Neural cell (in vitro differentiated cells): Measurements from ENCODE around the gene TADA1. TPM values are rescaled to one million over a fixed set of nuclear protein-coding genes. Genes with fewer than 3 reads are reported as not detected.

Experiments used
- H2AFZ ChIP-seq: fragments of 200-600, 300-800 bp; sonication (generic), shearing (Covaris generic); 2 replicates; pipeline ENCODE4 v1.6.0; 2014; ENCODE audit warnings: low read depth, mild to moderate bottlenecking, antibody characterized with exemption, low read length, moderate library complexity
- H3F3A ChIP-seq: fragments of 200-600 bp; shearing (Covaris generic); 2 replicates; pipeline ENCODE4 v1.6.1; 2016; ENCODE audit warnings: mild to moderate bottlenecking, moderate library complexity, mixed read lengths, antibody characterized with exemption, low read length; ENCODE audit not compliant: insufficient read depth, poor library complexity, severe bottlenecking
- H3K27ac ChIP-seq: fragments of 200-600, 300-800 bp; sonication (generic), shearing (Covaris generic); 2 replicates; pipeline ENCODE4 v1.5.1; 2014; ENCODE audit warnings: mild to moderate bottlenecking, low read length, moderate library complexity
- H3K27me3 ChIP-seq: fragments of 300-800, 200-600 bp; sonication (generic), shearing (Covaris generic); 2 replicates; pipeline ENCODE4 v1.6.0; 2014; ENCODE audit warnings: mild to moderate bottlenecking, low read depth, low read length, moderate library complexity; ENCODE audit not compliant: insufficient read depth
- H3K36me3 ChIP-seq: fragments of 300-800, 200-600 bp; sonication (generic), shearing (Covaris generic); 2 replicates; pipeline ENCODE4 v1.5.1; 2014; ENCODE audit warnings: mild to moderate bottlenecking, antibody characterized with exemption, low read length, moderate library complexity; ENCODE audit not compliant: insufficient read depth
- H3K4me2 ChIP-seq: fragments of 300-800, 200-600 bp; sonication (generic), shearing (Covaris generic); 2 replicates; pipeline ENCODE4 v1.6.0; 2014; ENCODE audit warnings: mild to moderate bottlenecking, low read length
- H3K4me3 ChIP-seq: fragments of 300-800, 200-600 bp; sonication (generic), shearing (Covaris generic); 2 replicates; pipeline ENCODE4 v1.5.1; 2014; ENCODE audit warnings: mild to moderate bottlenecking, low read length, moderate library complexity
- H3K79me2 ChIP-seq: fragments of 200-600 bp; shearing (Covaris generic); replicated peaks from 2 replicates; pipeline ENCODE4 v1.6.0; 2014; ENCODE audit warnings: mild to moderate bottlenecking, low read length, moderate library complexity; ENCODE audit not compliant: insufficient read depth
- H3K9ac ChIP-seq: fragments of 300-800, 200-600 bp; sonication (generic), shearing (Covaris generic); 2 replicates; pipeline ENCODE4 v1.6.1; 2016; ENCODE audit warnings: mild to moderate bottlenecking, low read length, mixed read lengths
- H3K9me2 ChIP-seq: fragments of 200-600 bp; shearing (Covaris generic); 2 replicates; pipeline ENCODE4 v1.6.1; 2016; ENCODE audit warnings: mild to moderate bottlenecking, low read length, mixed read lengths; ENCODE audit not compliant: insufficient read depth
- H3K9me3 ChIP-seq: fragments of 200-600, 300-800 bp; sonication (generic), shearing (Covaris generic); 2 replicates; pipeline ENCODE4 v1.6.1; 2016; ENCODE audit warnings: mild to moderate bottlenecking, mixed run types, low read length, moderate library complexity, mixed read lengths
- H4K20me1 ChIP-seq: fragments of 200-600 bp; shearing (Covaris generic); 2 replicates; pipeline ENCODE4 v1.6.1; 2016; ENCODE audit warnings: mild to moderate bottlenecking, mixed run types; ENCODE audit not compliant: insufficient read depth
- CTCF ChIP-seq: fragments of 450-650 bp; IDR thresholded peaks from 2 replicates; pipeline ENCODE4 v1.5.1; 2014; ENCODE audit warnings: antibody characterized with exemption, mild to moderate bottlenecking, moderate library complexity; ENCODE audit not compliant: poor library complexity, severe bottlenecking
- EP300 ChIP-seq: fragments of 450-650 bp; conservative IDR thresholded peaks from 2 replicates; pipeline ENCODE4 v1.6.1; 2014; ENCODE audit warnings: antibody characterized with exemption, mild to moderate bottlenecking, moderate library complexity; ENCODE audit not compliant: poor library complexity, severe bottlenecking
- EZH2 ChIP-seq: fragments of 200-600, 300-800 bp; shearing (Covaris generic), sonication (generic); IDR thresholded peaks from 2 replicates; pipeline ENCODE4 v1.6.1; 2014; ENCODE audit warnings: antibody characterized with exemption, low read length, borderline replicate concordance, mild to moderate bottlenecking; ENCODE audit not compliant: insufficient read depth, poor library complexity, severe bottlenecking
- MXI1 ChIP-seq: fragments of 450-650 bp; conservative IDR thresholded peaks from 2 replicates; pipeline ENCODE4 v1.6.1; 2014; ENCODE audit warnings: antibody characterized with exemption, mild to moderate bottlenecking; ENCODE audit not compliant: poor library complexity, severe bottlenecking
- POLR2AphosphoS5 ChIP-seq: IDR thresholded peaks from 2 replicates; pipeline ENCODE4 v1.6.1; 2012
- RAD21 ChIP-seq: fragments of 450-650 bp; conservative IDR thresholded peaks from 2 replicates; pipeline ENCODE4 v1.6.1; 2014; ENCODE audit warnings: antibody characterized with exemption, mild to moderate bottlenecking, moderate library complexity
- REST ChIP-seq: IDR thresholded peaks from 2 replicates; pipeline ENCODE4 v1.6.1; 2012; ENCODE audit warnings: borderline replicate concordance
- SMC3 ChIP-seq: fragments of 450-650 bp; conservative IDR thresholded peaks from 2 replicates; pipeline ENCODE4 v1.6.1; 2014; ENCODE audit warnings: antibody characterized with exemption, mild to moderate bottlenecking, moderate library complexity; ENCODE audit not compliant: poor library complexity
- TAF1 ChIP-seq: IDR thresholded peaks from 2 replicates; pipeline ENCODE4 v1.6.1; 2012; ENCODE audit warnings: low read depth
- polyA plus RNA-seq: library from polyadenylated mRNA; depleted of rRNA; stranded (reverse); fragments of >200 nt; gene quantifications from 2 replicates; pipeline ENCODE4 v1.2.3, GENCODE V29; 2014

TADA1 gene
- polyA plus RNA-seq, 1 donor from 2014 or later = 99.6 TPM

DNA sequence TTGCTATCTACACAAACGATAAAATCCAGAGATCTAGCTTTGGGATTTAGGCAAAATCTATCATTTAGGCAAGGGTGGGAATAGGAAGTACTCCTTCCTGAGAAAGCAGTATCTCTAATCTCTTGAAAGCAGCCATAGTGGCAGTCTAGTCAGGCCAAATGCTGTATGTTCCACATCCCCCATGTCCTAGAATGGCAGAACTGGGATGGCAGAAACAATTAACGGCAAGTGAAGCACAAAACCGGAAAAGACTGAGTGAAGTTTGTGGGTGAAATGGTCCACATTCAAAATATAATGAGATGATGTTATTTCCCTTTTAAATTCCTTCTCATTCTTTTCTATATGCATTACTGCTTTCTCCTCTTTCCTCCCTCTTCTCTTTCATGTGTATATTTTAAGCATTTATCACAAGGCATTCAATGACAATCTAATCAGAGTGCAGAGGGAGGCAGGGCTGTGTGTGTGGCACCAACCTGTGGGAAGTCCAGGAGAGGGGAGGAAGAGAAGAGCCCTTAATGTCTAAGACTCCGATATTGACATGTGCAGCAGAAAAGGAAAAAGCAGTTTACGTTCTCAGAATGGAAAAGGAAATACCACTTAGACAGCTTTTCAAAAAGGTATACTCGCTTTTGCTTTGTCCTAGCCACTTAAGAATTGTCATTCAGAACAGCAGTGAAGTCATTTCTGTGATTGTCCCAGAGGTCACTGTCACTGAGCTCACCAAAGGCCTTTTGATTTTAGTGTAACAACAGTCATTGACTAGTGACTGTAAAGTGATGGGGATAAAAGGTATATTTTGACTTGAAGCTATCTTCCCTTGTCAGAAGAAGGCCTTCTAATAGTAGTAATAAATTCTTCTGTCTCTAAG, 42.3 kb upstream of the TADA1 start:
- Histone ChIP-seq H2AFZ (no peak overlapping the region), H3F3A (no peaks in the 10 kb centered on the region), H3K9me3 (no peaks in the 10 kb centered on the region), H3K4me2 (no peak overlapping the region), H4K20me1 (no peaks in the 10 kb centered on the region), H3K79me2 (no peaks in the 10 kb centered on the region), H3K9ac (no peak overlapping the region), H3K27ac (no peak overlapping the region), H3K9me2 (no peaks in the 10 kb centered on the region), H3K36me3 (no peaks in the 10 kb centered on the region), H3K4me3 (no peak overlapping the region), H3K27me3 (no peaks in the 10 kb centered on the region)
- TF ChIP-seq SMC3 (no peak), REST (peak; percentile 31), POLR2AphosphoS5 (peak; percentile 79), RAD21 (no peak), CTCF (no peak), EP300 (peak; percentile 94), MXI1 (no peak), TAF1 (no peak), EZH2 (no peak)

- no peaks in the 10 kb centered on the region for H3K36me3 ChIP-seq
- no peaks in the 10 kb centered on the region for H3F3A ChIP-seq
- H4K20me1 ChIP-seq = no peaks in the 10 kb centered on the region
- H3K4me2 ChIP-seq = no peak overlapping the region
- H3K4me3 ChIP-seq = no peak overlapping the region
- H3K9me2 ChIP-seq = no peaks in the 10 kb centered on the region
- H2AFZ ChIP-seq = no peak overlapping the region
- no peaks in the 10 kb centered on the region for H3K79me2 ChIP-seq
- H3K27ac ChIP-seq = no peak overlapping the region
- no peak overlapping the region for H3K9ac ChIP-seq
- no peaks in the 10 kb centered on the region for H3K27me3 ChIP-seq
- no peaks in the 10 kb centered on the region for H3K9me3 ChIP-seq
- TF ChIP-seq REST = no peak
- no peak for TF ChIP-seq POLR2AphosphoS5
- no peak for TF ChIP-seq EZH2
- no peak for TF ChIP-seq RAD21
- TF ChIP-seq TAF1 = no peak
- TF ChIP-seq CTCF = no peak
- no peak for TF ChIP-seq MXI1
- no peak for TF ChIP-seq SMC3
- TF ChIP-seq EP300 = no peak
Measured at GRCh38 chr1:166915941-166916340, 39.9 kb upstream of the TADA1 start.
